PC-3 (cell line): ENCODE measurements around the gene FBXW4.

Source experiments
- EZH2 ChIP-seq: fragments of 300-600 bp; sonication (generic); IDR thresholded peaks from one replicate; pipeline ENCODE4 v1.6.1; 2017; ENCODE audit warnings: antibody characterized with exemption, mild to moderate bottlenecking, low read length; ENCODE audit not compliant: unreplicated experiment
- TF ChIP-seq, protein P1 (sequence below): fragments of 300-600 bp; sonication (generic); conservative IDR thresholded peaks from 2 replicates; pipeline ENCODE4 v1.5.1; 2017; ENCODE audit warnings: antibody characterized with exemption, low read depth, mild to moderate bottlenecking, low read length

- TF ChIP-seq, protein P1, sequence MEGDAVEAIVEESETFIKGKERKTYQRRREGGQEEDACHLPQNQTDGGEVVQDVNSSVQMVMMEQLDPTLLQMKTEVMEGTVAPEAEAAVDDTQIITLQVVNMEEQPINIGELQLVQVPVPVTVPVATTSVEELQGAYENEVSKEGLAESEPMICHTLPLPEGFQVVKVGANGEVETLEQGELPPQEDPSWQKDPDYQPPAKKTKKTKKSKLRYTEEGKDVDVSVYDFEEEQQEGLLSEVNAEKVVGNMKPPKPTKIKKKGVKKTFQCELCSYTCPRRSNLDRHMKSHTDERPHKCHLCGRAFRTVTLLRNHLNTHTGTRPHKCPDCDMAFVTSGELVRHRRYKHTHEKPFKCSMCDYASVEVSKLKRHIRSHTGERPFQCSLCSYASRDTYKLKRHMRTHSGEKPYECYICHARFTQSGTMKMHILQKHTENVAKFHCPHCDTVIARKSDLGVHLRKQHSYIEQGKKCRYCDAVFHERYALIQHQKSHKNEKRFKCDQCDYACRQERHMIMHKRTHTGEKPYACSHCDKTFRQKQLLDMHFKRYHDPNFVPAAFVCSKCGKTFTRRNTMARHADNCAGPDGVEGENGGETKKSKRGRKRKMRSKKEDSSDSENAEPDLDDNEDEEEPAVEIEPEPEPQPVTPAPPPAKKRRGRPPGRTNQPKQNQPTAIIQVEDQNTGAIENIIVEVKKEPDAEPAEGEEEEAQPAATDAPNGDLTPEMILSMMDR, result no peak
- TF ChIP-seq EZH2, result no peak
Observed at GRCh38 chr10:101708870-101709269, 13.9 kb upstream of the FBXW4 start.
